ENCODE measurements around the gene BCL2. TPM values are rescaled to one million over a fixed set of nuclear protein-coding genes. Genes with fewer than 3 reads are reported as not detected.

BCL2 gene
- total RNA-seq = 0.40 and 0.91 TPM in 2 replicates

DNA sequence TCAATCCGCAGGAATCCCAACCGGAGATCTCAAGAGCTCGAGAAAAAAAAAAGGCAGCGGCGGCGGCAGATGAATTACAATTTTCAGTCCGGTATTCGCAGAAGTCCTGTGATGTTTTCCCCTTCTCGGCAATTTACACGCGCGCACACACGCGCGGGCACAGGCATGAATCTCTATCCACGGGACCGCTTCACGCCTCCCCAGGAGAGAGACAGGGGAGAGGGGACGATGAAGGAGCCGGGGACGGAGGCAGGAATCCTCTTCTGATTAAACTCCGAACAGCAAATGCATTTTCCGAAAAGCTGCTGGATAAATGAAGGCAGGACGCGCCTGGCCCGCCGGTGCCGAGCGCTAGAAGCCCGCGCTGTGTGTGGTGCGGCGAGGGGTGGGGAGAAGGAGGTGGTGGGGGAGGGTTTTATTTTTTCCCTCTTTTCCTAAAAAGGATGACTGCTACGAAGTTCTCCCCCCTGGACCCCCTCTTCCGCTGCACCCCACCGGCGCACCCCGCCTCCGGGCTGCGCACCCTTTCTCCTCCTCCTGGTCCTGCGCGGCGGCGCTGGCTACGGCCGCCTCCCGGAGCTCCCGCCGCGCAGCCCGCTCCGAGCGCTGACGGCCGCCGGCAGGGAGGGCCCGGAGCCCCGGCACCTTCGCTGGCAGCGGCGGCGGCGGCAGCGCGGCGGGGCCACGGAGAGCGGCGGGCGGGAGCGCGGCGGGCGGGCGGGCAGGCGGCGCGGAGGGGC lies at the start of gene BCL2:
TSS of gene BCL2 (minus strand) at position 387 of the 740 bp plus-strand sequence.

DNA sequence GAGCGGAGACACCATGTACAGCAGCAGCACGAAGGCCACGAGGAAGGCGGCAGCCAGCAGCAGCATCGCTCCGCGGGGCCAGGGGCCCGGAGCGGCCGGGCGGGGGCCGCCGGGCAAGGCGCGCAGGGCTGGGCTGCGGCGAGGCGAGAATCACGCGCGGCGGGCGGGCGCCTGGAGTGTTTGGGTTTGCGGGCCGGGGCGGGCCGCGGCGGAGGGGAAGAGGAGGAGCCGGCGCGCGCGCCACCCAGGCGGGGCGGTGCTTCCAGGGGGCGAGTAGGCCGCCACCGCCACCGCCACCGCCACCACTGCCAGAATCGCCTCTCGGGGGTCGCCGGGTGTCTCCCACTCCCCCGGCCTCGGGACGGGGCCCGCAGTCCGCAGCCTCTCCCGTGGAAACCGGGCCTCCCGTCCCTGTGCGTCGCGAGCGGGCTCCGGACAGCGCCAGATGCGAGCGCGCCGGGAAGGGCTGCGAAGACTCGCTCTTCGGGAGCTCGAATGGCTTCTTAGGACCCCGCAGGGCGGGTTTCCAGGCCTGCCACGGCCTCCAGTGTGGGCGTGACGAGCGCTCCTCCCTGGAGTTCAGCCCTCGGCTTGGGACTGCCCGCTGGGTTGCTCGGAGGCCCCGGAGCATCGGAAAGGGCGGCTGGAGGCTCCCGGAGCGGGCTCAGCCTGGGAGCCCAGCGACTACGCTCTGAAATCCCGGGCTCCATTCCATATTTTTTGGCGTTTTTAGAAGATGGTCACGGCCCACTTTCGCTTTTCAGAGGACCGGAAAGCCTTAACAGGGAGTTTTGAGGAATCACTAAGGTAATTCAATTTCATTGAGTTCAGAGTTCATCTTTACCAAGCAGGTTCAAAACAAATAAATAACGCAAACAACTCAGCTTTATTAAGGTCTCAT lies 47.7 kb upstream of the BCL2 start, which contains the start of gene KDSR:
TSS of gene KDSR (minus strand) at position 154 of the 901 bp plus-strand sequence. CDS start at position 66, 88 bp downstream.

Other genes with a start within 250 kb of the BCL2 start
- 29.6 and 30.4 TPM in 2 replicates for gene KDSR, start 47.4 kb upstream of the BCL2 start, total RNA-seq
- gene VPS4B, start 102.7 kb upstream of the BCL2 start, total RNA-seq = 25.7 and 36.1 TPM in 2 replicates
- gene SERPINB5, start 157.2 kb upstream of the BCL2 start, total RNA-seq = 1.0 and 1.8 TPM in 2 replicates
- gene SERPINB12, start 222.6 kb upstream of the BCL2 start, total RNA-seq = not detected in 2 replicates

All from epithelial cell of alveolus of lung (primary cell).